ENCODE data around the gene USB1.

The USB1 gene, protein sequence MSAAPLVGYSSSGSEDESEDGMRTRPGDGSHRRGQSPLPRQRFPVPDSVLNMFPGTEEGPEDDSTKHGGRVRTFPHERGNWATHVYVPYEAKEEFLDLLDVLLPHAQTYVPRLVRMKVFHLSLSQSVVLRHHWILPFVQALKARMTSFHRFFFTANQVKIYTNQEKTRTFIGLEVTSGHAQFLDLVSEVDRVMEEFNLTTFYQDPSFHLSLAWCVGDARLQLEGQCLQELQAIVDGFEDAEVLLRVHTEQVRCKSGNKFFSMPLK

DNA sequence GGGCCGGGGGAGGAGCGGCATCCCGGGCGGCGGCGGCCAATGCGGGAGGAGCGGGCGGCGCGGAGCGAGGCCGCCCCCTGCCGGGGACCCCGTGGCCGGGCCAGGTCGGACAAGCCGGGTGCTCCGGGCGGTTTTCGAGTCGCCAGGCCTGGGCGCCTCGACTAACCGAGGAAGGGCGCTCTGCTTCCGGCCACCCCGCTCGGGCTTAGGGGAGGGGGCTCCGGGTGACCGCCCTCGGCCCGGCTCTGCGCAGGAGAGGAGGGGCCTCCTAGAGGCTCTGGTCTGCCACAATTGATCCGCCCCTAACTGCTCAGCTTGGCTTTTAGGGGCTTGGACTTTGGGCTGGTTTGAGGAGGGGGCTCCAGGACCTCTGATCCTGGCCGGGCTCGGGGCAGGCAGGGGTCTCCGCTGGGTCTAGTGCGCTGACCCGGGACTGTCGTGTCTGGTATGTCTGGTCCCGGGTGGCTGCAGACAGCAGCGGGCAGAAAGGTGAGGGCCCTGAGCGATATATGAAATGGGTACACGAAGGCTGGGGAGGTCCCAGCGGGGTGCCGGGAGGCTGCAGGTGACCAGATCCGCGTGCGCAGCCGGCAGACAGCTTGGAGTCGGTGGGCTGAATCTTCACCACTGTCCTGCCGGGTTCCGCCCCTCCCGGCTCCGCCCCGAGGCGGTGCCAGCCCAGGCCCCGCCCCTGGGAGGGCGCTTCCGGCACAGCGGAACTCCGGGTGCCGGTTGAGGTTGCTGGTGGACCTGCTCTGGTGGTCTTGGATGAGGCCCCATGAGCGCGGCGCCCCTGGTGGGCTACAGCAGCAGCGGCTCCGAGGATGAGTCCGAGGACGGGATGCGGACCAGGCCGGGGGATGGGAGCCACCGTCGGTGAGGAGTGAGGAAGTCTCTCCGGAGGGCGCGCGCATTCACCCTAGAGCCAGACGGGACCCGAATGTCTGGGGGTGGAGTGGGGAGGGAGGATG is at the start of gene USB1:
Gene USB1 (plus strand): TSS at position 702 of the 971 bp plus-strand sequence. CDS start 77 bp downstream, at position 779.
- no peak for DNase-seq

DNA sequence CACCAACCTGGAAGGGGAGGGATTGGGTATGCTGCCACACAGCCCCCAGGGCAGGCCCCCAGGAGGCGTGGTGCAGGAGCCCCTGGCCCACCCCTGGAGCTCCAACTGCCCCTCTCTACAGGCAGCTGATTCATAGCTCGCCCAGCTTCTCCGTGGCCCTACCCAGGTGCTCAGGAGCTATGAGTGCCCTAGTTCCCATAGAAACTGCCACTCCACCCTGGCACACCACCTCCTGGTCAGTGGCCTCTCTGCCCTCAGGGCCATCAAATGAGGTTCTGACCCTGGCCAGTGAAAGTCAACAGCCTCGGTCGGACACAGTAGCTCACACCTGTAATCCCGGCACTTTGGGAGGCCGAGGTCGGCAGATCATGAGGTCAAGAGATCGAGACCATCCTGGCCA is 48.3 kb upstream of the USB1 start:
- no peak for DNase-seq

DNA sequence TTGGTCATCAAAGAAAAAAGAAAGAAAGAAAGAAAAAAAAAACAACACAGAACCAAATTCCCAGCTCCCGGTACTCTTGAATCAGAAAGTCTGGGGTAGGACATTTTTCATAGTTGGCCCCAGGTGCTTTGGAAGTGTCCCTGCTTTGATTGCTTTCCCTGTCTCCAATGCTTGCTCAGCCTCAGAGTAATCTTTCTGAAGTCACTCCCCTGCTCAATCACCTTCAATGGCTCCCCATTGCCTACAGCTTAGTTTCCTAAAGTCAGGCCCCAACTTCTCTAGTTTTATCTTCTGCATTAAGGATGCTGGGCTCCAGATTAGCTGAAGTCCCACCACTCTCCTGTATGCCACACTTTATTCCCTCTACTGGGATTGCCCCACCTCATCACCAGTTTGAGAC is 47.4 kb upstream of the USB1 start:
- DNase-seq: no peak

DNA sequence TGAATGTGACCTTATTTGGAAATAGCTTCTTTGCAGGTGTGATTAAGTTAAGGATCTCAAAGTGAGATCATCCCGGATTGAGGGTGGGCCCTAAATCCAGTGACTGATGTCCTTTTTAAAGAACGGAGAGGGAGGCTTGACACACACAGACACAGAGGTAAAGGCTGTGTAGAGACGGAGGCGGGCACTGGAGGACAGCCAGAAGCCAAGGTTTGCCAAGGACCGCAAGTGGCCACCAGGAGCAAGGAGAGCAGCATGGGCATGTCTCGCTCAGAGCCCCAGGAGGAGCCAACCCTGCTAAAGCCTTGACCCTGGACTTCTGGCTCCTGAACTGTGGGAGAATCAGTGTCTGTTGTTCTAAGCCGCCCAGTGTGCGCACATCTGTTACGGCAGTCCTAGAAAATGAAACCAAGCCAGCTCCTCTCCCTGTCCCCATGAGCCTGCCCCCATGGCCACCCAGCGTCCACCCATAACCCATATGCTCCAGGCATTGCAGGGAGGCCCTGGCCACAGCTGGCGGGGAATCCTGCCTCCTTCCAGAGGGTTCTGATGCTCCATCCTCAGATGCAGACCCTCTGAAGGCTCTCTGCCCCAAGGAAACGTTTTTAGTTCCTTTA is 45.5 kb upstream of the USB1 start:
- no peak for DNase-seq

DNA sequence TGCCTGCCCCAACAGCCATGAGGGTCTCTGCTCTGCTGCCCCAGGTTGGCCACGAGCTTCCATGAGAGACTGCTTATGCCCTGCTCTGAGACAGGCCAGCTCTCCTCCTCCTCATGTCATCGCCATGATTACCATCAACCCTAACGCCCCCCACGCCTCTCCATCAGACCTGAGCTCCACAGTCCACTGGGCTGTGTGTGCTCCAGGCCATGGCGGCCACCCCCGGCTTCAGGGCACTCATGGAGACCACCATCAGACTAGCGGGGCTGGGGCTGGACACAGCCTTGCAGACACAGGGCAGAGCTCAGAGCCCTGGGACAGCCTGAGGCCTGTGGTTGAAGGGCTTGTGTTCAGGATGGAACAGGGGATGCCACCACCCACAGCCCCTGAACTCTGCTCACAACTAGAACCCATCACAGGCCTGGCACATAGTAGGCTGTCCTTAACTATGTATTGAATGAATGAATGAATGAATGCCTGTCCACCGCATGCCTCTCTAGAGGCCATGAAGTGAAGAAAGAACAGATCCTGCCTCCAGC is 44.9 kb upstream of the USB1 start:
- DNase-seq: no peak

DNA sequence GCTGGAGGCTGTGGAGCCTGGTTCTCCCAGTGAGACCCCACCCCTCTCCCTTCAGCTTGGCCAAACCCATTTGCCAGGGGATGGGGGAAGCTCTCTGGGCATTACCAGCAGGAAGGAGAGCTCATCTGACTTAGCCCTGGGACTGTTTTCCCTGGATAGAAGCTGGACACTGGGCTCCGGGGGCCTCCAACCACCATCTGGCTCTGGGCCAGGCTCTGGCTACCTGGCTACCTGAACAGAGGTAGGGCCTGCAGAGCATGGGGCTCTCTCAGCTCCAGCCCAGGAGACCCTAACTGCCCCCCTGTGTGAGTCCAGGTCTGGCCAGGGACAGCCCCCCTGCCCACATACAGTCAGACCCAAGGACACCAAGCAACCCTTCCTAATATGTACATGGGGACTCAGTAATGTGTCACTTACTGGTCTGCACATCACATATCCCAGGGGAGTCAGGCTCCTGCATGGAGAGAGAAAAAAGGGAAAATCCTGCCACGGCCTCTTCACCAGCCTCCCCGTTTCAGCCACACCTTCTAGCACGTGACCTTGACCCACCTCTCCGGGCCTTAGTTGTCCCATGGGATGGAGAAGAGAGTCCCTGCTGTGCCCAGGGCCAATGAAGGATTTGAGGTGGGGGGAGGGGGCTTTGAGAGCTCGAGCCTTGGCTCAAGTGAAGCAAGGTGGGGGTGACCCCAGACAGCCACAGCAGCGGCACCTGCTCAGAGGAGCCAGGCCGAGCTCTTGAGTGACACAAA is 44.1 kb upstream of the USB1 start:
- no peak for DNase-seq

DNA sequence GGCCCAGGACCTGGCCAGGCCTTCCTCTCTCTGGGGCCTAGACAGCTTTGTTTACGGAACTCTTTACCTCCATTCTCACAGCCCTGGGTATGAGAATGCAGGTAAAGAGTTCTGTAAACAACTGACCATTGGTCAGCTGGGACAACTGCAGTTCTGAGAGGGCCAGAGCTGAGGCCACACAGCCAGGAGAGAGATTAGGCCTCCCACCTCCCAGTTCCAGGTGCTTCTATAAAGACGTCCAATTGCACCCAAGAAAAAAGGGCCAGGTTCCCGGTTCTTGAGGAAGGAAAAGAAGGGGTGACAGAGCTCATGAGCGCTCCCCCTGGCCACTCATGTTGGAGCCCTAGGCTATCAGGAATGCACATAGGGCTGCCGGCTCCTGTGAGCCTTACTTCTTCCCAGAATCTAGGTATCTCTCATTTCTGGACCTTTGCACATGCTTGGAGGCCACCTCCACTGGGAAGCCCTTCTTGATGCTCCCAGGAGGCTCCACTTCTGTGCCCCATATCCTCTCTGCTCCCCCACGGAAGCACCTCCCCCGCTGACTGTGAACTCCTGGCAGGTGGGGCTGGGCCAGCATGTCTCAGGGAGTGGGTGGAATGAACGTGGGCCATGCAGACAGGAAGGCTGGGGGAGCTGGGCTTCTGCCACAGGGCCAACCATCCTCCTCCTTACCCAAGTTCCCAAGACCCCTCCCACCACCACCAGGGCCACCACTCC is 43.4 kb upstream of the USB1 start:
- no peak for DNase-seq

DNA sequence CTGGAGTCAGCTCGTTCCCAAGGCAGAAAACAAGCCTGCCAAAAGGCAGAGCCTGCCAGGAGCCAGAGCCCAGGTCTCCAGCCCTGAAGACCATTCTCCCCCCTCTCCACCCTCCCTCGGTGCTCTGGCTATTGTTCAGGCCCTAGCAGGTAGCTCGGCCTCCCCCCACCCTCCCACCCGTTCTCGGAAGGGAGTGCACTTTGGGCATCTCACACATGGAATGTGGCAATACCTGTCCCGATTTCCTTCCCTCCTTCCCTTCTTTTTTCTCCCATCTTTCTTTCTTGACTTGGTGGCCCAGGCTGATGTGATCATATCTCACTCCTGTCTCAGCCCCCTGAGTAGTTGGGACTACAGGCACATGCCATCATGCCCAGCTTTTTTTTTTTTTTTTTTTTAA is 42.7 kb upstream of the USB1 start:
- DNase-seq: no peak

DNA sequence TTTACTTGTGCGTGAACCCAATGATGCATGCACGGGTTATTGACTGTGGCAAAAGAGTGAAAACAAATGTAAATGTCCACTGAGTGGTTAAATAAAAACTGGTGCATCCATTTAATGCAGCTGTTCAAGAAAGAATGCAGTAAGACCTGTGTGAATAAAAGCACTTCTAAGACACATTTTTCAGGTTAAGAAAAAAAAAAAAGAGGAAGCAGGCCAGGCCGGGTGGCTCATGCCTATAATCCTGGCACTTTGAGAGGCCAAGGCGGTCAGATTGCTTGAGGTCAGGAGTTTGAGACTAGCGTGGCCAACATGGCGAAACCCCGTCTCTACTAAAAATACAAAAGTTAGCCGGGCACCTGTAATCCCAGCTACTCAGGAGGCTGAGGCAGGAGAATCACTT is 42.1 kb upstream of the USB1 start:
- no peak for DNase-seq

DNA sequence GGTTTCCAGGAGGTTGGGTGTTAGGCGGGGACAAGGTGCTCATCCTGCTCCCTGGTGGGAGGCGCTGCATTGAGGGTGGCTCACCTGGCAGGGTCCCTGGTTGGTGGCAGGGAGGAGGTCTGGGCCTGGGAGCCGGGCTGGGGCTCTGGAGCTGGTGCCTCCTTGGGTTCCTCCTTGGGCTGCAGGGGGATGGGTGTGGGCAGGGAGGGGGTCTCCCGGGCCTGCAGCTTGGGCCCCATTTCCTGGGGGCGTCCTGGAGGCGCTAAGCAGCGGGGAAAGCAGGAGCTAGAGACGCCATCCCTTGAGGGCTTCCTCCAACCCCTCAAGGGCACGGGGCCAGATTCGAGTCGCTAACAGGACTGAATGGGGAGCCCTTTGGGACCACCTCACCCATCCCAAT is 41.4 kb upstream of the USB1 start:
- DNase-seq: no peak

DNA sequence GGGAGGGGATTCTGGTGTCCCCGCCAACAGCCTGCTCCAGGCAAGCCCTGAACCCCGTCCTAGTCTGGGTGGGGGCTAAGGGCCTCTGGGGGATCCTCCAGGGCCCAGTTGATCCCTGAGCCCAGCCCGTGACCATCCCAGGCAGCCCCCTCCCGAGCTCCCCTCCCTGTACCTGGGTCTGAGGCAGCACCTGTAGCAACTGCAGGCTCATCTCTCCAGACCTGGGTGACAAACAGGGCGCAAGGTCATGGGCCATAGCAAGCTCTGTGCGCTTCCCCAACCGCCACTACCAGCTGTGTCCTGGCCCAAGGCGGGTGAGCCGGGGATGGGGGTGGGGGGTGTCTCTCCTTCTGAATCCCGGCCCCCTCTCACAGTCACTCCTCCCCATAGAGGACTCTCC is 40.9 kb upstream of the USB1 start:
- no peak for DNase-seq

DNA sequence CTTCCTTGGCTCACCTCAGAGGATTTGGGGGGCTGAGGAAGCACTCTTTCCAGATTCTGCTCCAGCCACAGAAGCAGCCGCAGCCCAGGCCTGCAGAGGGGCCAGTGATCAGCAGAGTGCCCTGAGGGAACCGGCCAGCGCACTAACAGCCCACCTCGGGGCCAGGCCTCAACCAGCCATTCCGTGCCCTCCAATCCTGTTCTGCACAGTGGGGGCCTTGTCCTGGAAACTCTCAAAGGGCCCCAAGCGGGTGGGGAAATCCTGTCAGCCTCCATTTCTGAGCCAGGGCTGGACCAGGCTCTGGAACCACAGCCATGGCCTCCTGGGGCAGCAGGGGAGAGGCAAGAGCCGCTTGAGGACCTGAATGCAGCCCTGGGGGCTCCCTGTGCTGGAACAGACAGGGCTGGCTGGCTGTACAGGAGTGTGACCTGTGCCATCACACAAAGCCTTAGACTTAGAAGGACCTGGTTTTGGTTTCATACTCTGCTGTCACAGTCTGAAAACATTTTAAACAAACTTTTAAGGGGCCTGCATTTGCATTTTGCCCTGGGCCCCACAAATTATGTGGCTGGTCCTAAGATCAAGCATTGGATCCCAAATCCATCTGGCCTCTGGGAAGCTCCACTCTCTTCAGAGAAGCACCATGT is 40.3 kb upstream of the USB1 start:
- no peak for DNase-seq

DNA sequence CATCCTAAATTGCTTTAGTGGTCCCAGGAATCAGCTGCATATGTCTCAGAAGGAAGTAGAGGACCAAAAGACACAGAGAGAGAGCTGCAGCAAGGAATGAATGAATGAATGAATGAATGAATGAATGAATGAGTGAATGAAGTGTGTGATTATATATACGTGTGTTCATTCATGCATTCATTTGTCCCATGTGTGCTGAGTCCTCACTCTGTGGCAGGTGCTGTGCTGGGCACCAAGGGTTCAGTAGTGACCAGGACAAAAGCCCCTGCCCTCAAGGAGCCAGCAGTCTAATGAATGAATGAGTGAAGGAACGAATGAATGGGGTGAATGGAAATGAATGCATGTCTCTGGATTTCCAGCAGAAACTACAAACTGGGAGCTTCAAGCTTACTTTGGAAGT is 39.7 kb upstream of the USB1 start:
- no peak for DNase-seq

DNA sequence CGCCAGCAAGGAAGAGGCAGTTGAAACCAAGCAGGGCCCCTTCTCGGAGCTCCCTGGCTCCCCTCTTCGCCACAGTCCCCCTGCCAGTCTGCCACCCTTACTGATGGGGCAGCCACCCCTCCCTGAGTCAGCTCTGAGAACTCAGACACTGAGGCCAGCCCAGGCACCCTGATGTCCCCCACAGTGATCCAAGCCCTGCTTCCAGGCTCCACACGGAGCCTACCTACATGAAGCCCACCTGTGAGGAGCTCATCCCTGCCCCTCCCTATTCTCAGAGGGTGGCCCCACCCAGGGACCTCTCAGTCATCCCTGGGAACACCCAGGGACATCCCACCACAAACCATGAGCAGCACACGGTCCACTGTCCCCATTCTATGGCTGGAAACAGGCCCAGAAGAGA is 39.2 kb upstream of the USB1 start:
- DNase-seq: no peak

DNA sequence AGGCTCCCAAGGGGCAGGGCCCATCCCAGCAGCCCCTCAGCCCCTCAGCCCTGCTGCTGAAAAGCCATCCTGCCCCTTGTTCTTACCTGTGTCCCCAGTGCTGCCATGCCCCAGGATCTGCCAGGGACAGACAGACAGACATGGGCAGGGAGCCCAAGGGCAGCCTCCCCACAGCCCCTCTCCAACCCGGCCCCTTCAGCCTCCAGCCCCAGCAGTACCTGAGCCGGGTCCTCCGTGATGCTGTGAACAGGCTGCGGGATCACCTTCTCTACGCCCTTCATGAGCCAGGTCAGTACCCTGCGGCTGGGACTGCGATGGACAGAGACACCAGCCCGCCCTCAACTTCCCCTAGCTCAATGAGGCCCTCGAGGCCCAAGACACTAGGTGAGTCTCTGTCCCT is 38.5 kb upstream of the USB1 start:
- no peak for DNase-seq

DNA sequence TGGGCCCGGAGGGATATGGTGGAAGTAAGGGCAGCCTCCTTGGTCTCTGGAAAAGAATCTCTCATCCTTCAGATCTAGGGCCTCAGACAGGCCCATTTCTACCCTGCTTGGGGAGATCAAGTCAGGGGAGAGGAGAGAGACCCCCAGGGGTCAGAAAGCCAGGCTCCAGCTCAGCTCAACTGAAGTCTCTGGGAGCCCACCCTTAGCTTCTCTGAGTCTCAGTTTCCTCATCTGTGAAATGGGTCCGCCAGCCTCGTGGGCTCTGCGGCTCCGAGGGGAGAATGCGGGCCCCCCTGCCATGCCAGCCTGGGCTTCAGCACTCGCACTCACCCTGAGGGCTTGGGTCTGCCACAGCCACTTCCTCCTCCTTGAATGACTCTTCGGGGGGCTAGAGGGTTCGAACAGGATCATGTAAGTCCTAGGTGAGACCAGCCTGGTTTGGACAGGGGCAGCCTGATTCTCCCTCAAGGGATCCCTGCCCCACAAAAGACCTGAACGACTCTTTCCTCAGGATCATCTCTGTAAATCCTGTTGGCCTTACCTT is 37.0 kb upstream of the USB1 start:
- no peak for DNase-seq

DNA sequence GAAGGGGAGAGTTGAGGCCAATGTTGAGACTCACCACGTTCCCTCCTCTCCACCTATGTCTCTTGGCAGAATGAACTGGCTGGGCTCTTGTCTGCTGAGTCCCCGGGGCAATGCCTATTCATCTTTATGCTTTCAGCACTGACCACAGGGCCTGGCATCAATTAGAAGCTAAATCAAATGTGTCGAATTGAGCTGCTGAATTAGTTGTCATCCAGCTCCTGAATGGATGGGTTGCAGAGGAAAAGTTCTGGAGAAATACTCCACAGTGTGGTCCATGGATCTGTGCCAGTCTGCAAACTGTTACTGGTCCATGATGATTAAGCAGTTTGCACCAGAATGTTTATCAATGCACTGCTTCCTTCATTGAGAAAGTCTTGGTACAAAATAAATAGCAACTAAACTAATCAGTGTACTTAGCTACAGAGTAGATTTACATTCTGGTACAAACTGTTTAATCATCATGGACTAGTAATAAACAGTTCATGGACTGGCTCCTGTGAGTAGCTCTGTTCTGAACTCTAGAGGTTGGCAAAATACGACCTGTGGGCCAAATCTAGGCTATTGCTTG is 34.9 kb upstream of the USB1 start:
- DNase-seq: no peak

DNA sequence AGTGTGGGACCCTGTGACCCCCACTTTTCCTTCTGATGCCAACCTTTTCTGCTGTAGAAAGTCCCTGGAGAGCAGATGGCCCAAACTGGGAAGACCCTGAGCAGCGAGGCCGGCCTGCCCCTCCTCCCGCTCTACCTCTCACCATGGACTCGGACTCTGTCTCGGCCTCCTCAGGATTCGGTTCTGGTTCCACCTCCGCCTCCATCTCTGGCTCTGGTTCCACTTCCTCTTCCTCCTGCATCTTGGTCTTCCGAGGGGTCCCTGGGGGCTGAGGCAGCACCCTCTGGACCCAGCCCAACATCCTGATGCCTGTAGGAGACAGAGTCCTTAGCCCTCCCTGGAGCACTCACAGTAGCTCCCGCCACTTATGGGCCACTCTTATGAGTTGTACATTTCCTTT is 34.2 kb upstream of the USB1 start:
- no peak for DNase-seq

DNA sequence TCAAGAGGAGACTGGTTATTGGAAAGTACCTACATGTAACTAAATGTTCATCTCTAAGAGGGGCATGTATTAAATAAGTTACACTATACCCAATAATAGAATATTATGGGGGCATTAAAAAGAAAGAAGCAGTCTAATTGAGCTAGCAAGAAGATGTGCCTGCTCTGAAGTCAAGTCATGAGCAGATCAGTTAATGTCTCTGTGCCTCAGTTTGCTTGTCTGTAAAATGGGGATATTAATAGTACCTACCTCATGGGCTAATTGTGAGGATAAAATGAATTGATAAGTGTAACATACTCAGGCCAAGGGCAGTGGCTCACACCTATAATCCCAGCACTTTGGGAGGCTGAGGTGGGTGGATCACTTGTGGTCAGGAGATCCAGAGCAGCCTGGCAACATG is 33.3 kb upstream of the USB1 start:
- DNase-seq: no peak

DNA sequence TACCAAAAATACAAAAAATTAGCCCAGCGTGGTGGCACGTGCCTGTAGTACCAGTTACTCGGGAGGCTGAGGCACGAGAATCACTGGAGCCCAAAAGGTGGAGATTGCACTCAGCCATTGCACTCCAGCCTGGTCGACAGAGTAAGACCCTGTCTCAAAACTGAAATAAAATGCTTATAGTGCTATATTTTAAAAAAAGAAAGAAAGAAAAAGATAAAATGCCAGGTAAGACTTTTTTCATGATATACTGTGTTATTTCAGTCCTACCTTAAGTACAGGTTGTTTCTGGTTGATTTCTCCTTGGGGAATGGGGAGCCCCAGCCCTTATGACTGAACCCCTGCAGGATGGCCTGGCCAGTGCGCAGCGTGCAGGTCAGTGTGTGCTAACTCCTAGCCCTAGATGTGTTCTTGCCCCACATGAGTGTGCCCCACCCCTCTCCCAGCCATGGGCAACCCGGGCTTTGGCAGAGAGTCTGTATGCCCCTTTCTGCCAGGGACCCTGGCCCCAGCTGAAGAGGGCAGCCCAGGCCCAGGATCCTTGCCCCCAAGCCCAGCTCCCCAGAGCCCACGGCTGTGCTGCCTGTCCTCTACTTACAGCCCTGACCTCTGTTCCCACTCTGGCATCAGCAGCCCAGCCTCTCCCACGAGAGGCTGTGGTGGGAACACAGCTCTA is 31.6 kb upstream of the USB1 start:
- DNase-seq: no peak
